Activated T-cell treated with anti-CD3 and anti-CD28 coated beads, Interleukin-2, amount 50 U/mL, for 24 hours (primary cell): ENCODE results near the gene NKIRAS1.
"Not testable (repeated sequence)": the region's sequence is repeated elsewhere in the genome, so short reads cannot be mapped to it uniquely, and the experiment has no call there.

Source experiments
- DNase-seq: peaks from one replicate; pipeline ENCODE4 v3.0.0-alpha.2; 2020
- H3K27ac Mint-ChIP-seq: 2 replicates; pipeline ENCODE4 v1.8.0; 2020; ENCODE audit warnings: mild to moderate bottlenecking, mixed read lengths
- H3K27me3 Mint-ChIP-seq: 2 replicates; pipeline ENCODE4 v1.8.0; 2020; ENCODE audit warnings: mixed read lengths
- H3K36me3 Mint-ChIP-seq: 2 replicates; pipeline ENCODE4 v1.8.0; 2020; ENCODE audit warnings: low read depth, mixed read lengths
- H3K4me1 Mint-ChIP-seq: 2 replicates; pipeline ENCODE4 v1.8.0; 2020; ENCODE audit warnings: low read depth, mixed read lengths
- H3K4me3 Mint-ChIP-seq: 2 replicates; pipeline ENCODE4 v1.8.0; 2020; ENCODE audit warnings: mild to moderate bottlenecking, moderate library complexity, mixed read lengths
- H3K9me3 Mint-ChIP-seq: 2 replicates; pipeline ENCODE4 v1.8.0; 2020; ENCODE audit warnings: mixed read lengths

The NKIRAS1 gene

DNA sequence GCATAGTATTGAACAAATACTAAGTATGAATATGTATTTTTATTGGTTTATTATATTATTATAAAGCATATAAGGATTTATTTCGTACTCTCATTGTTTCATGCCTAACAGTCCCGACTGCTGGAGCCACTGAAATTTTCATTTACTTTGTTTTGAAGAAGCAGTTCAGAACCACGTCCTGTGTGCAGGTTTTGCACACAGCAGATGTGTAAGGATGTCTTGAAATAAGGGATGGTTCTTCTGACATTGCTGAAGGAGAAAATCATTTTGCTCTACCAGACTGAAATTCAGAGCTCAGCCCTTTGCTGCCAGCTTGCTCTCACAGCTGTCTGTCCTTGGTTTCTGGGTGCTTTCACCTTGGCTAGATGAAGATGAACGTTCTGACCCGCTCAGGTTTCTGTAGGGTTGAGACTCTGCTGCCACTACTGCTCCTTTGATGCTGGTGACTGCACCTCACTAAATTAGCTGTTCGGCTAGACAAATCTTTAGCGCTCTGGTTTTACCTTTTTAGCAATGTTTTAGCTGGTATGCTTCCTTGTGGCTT lies 56.9 kb downstream of the NKIRAS1 start:
- peak overlapping the region; percentile 38 for H3K27ac Mint-ChIP-seq
- DNase-seq: no peak
- H3K27me3 Mint-ChIP-seq: no peaks in the 10 kb centered on the region
- H3K9me3 Mint-ChIP-seq: no peaks in the 10 kb centered on the region
- H3K4me3 Mint-ChIP-seq: no peak overlapping the region
- H3K36me3 Mint-ChIP-seq: peaks cover 22% of the 10 kb centered on the region
- H3K4me1 Mint-ChIP-seq: peaks cover 65% of the 10 kb centered on the region

GRCh38 chr3:23859012-23859743 lies 57.6 kb downstream of the NKIRAS1 start:
- H3K27me3 Mint-ChIP-seq: no peaks in the 10 kb centered on the region
- no peak overlapping the region for H3K4me3 Mint-ChIP-seq
- no peak for DNase-seq

GRCh38 chr3:23856286-23856685 lies 60.5 kb downstream of the NKIRAS1 start:
- no peaks in the 10 kb centered on the region for H3K27me3 Mint-ChIP-seq
- H3K36me3 Mint-ChIP-seq: peaks cover 29% of the 10 kb centered on the region
- H3K4me3 Mint-ChIP-seq: no peak overlapping the region
- no peak for DNase-seq
- H3K27ac Mint-ChIP-seq: no peak overlapping the region
- peaks cover 4% of the 10 kb centered on the region for H3K9me3 Mint-ChIP-seq
- peaks cover 56% of the 10 kb centered on the region for H3K4me1 Mint-ChIP-seq

More at GRCh38 chr3:23859012-23859743, 57.6 kb downstream of the NKIRAS1 start:
- H3K27ac Mint-ChIP-seq: peak overlapping the region; percentile 1
- peaks cover 62% of the 10 kb centered on the region for H3K4me1 Mint-ChIP-seq
- no peaks in the 10 kb centered on the region for H3K9me3 Mint-ChIP-seq
- H3K36me3 Mint-ChIP-seq: peaks cover 18% of the 10 kb centered on the region

- peaks cover 40% of the 10 kb centered on the region for H3K36me3 Mint-ChIP-seq
- H3K27ac Mint-ChIP-seq, DNase-seq, H3K4me3 Mint-ChIP-seq, H3K27me3 Mint-ChIP-seq, H3K9me3 Mint-ChIP-seq: not testable (repeated sequence)
- H3K4me1 Mint-ChIP-seq: peaks cover 28% of the 10 kb centered on the region
These were observed 67.3 kb downstream of the NKIRAS1 start for GRCh38 chr3:23849462-23849861.

DNA sequence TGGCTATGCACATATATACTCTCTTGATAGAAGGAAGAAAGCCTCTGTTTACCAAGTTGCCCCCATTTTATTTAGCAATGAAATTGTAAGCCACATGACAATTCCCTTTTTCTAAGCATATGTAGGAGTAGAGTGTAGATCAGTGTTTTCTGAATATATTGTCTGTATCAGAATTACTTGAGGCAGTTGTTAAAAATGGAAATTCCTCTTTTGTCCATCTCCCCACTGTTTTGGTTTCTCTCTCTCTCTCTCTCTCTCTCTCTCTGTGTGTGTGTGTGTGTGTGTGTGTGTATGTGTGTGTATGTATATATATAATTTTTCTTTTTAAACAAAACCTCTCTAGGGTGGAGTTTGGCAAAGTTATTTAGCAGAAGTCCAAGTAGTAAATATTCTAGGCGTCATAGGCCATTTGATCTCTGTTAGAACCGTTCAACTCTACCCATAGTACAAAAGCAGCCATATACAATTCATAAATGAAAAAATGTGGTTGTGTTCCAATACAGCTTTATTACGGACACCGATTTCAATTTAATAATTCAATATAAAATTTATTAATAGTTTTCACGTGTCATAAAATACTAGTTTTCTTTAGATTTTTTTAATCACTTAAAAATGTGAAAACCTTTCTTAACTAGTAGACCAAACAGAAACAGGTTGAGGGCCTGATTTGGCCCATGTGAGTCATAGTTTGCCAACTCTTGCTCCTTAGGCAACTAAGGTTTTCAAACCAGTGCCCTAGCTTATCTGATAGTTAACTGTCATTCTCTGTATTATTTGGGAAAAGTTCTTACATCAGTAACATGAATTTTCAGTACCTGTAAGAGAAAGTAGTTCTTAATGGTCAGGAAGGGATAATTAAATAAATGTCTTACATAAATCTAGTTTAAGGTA lies 71.2 kb downstream of the NKIRAS1 start:
- peak overlapping the region; percentile 37 for H3K27ac Mint-ChIP-seq
- DNase-seq: no peak
- H3K36me3 Mint-ChIP-seq: peaks cover 13% of the 10 kb centered on the region
- no peaks in the 10 kb centered on the region for H3K9me3 Mint-ChIP-seq
- H3K27me3 Mint-ChIP-seq: no peaks in the 10 kb centered on the region
- no peak overlapping the region for H3K4me3 Mint-ChIP-seq
- H3K4me1 Mint-ChIP-seq: peaks cover 31% of the 10 kb centered on the region

- Mint-ChIP-seq H3K27me3 (no peaks in the 10 kb centered on the region), H3K36me3 (peaks cover 11% of the 10 kb centered on the region), H3K4me3 (no peak overlapping the region), H3K9me3 (no peaks in the 10 kb centered on the region), H3K27ac (no peak overlapping the region), H3K4me1 (peaks cover 43% of the 10 kb centered on the region)
- DNase-seq: no peak
These were observed 72.9 kb downstream of the NKIRAS1 start for GRCh38 chr3:23843869-23844268.
